ENCODE measurements around the gene OR10J4. TPM values are rescaled to one million over a fixed set of nuclear protein-coding genes. Genes with fewer than 3 reads are reported as not detected.

The OR10J4 gene
- polyA plus RNA-seq, 2 of the 4 experiments (the other 2 are of a cell fraction) = not detected

- TF ChIP-seq RAD21 (conservative IDR thresholded peaks at IDR 0.05 in 1 of 2, IDR thresholded peaks at IDR 0.05 in 1 of 2) (no peak), ESRRA (IDR thresholded peaks at IDR 0.05; ENCODE audit: borderline replicate concordance, low read length) (no peak)
Observed at GRCh38 chr1:159474926-159475325, 42.9 kb downstream of the OR10J4 start (continued).

Other genes starting within 250 kb of the OR10J4 start
- not detected in 2 replicates for gene ACKR1, start 227.3 kb upstream of the OR10J4 start, polyA plus RNA-seq (2011; rRNA removed)
- not detected in 3 replicates for gene ACKR1, start 227.3 kb upstream of the OR10J4 start, polyA plus RNA-seq (2017; fragmentation: RNase III; extraction: RNeasy Plus Mini Kit Qiagen cat#74134 plus additional on column Dnase treatment)
- 0.08 and 0.10 TPM in 2 replicates for gene FCER1A, start 129.9 kb upstream of the OR10J4 start, polyA plus RNA-seq (2011; rRNA removed)
- not detected in 3 replicates for gene FCER1A, start 129.9 kb upstream of the OR10J4 start, polyA plus RNA-seq (2017; fragmentation: RNase III; extraction: RNeasy Plus Mini Kit Qiagen cat#74134 plus additional on column Dnase treatment)
- not detected in 2 replicates for gene OR10J1, start 7.5 kb downstream of the OR10J4 start, polyA plus RNA-seq (2011; rRNA removed)
- gene OR10J1, start 7.5 kb downstream of the OR10J4 start, polyA plus RNA-seq (2017; fragmentation: RNase III; extraction: RNeasy Plus Mini Kit Qiagen cat#74134 plus additional on column Dnase treatment) = not detected in 3 replicates
- not detected in 2 replicates for gene OR10J5, start 103.8 kb downstream of the OR10J4 start, polyA plus RNA-seq (2011; rRNA removed)
- gene OR10J5, start 103.8 kb downstream of the OR10J4 start, polyA plus RNA-seq (2017; fragmentation: RNase III; extraction: RNeasy Plus Mini Kit Qiagen cat#74134 plus additional on column Dnase treatment) = not detected in 3 replicates
- gene APCS, start 155.6 kb downstream of the OR10J4 start, polyA plus RNA-seq (2011; rRNA removed) = not detected in 2 replicates
- gene APCS, start 155.6 kb downstream of the OR10J4 start, polyA plus RNA-seq (2017; fragmentation: RNase III; extraction: RNeasy Plus Mini Kit Qiagen cat#74134 plus additional on column Dnase treatment) = not detected in 3 replicates